Loucy (cell line): ENCODE measurements around the gene CFP.

Experiments used
- H2AFZ ChIP-seq: fragments of 200-600 bp; sonication (generic); 2 replicates; pipeline ENCODE4 v1.6.0; 2016; ENCODE audit warnings: antibody characterized with exemption, mild to moderate bottlenecking, low read length, moderate library complexity
- H3F3A ChIP-seq: fragments of 200-600 bp; 2 replicates; pipeline ENCODE4 v1.6.0; 2016; ENCODE audit warnings: antibody characterized with exemption, low read depth, mild to moderate bottlenecking
- H3K27me3 ChIP-seq: fragments of 200-600 bp; sonication (generic); 2 replicates; pipeline ENCODE4 v1.6.1; 2014; ENCODE audit warnings: low read length, mild to moderate bottlenecking; ENCODE audit not compliant: insufficient read depth, poor library complexity, severe bottlenecking
- H3K36me3 ChIP-seq: fragments of 200-600 bp; sonication (generic); 2 replicates; pipeline ENCODE4 v1.6.1; 2016; ENCODE audit warnings: low read length; ENCODE audit not compliant: insufficient read depth
- H3K4me1 ChIP-seq: fragments of 200-600 bp; sonication (generic); 2 replicates; pipeline ENCODE4 v1.5.1; 2014; ENCODE audit warnings: low read length, mild to moderate bottlenecking; ENCODE audit not compliant: insufficient read depth, poor library complexity, severe bottlenecking
- H3K4me2 ChIP-seq: fragments of 200-600 bp; sonication (generic); 2 replicates; pipeline ENCODE4 v1.6.0; 2014; ENCODE audit warnings: antibody characterized with exemption, low read length, low read depth, mild to moderate bottlenecking; ENCODE audit not compliant: poor library complexity, severe bottlenecking
- H3K4me3 ChIP-seq: fragments of 200-600 bp; sonication (generic); 2 replicates; pipeline ENCODE4 v1.5.1; 2014; ENCODE audit warnings: low read length, mild to moderate bottlenecking, mixed read lengths; ENCODE audit not compliant: poor library complexity, severe bottlenecking
- H3K79me2 ChIP-seq: fragments of 200-600 bp; sonication (generic); 2 replicates; pipeline ENCODE4 v1.6.1; 2014; ENCODE audit warnings: low read length; ENCODE audit not compliant: insufficient read depth
- H3K9ac ChIP-seq: fragments of 200-600 bp; sonication (generic); 2 replicates; pipeline ENCODE4 v1.6.0; 2014; ENCODE audit warnings: mild to moderate bottlenecking, low read depth, low read length, moderate library complexity; ENCODE audit not compliant: poor library complexity, severe bottlenecking
- H3K9me2 ChIP-seq: fragments of 200-600 bp; sonication (generic); replicated peaks from 2 replicates; pipeline ENCODE4 v1.6.1; 2016; ENCODE audit warnings: low read depth, low read length, mixed read lengths
- H3K9me3 ChIP-seq: fragments of 200-600 bp; sonication (generic); 2 replicates; pipeline ENCODE4 v1.6.1; 2014; ENCODE audit warnings: mild to moderate bottlenecking, antibody characterized with exemption, low read length, low read depth; ENCODE audit not compliant: insufficient read depth
- H4K20me1 ChIP-seq: fragments of 200-600 bp; sonication (generic); 2 replicates; pipeline ENCODE4 v1.6.0; 2014; ENCODE audit warnings: antibody characterized with exemption, low read length, mild to moderate bottlenecking; ENCODE audit not compliant: insufficient read depth, poor library complexity, severe bottlenecking
- EZH2phosphoT487 ChIP-seq: fragments of 200-600 bp; IDR thresholded peaks from 2 replicates; pipeline ENCODE4 v1.6.1; 2018; ENCODE audit warnings: antibody characterized with exemption, mild to moderate bottlenecking, moderate library complexity, borderline replicate concordance
- TF ChIP-seq, protein P1 (sequence below): fragments of 200-600 bp; sonication (generic); conservative IDR thresholded peaks from 2 replicates; pipeline ENCODE4 v1.5.1; 2014; ENCODE audit warnings: mild to moderate bottlenecking, antibody characterized with exemption, low read length

CFP gene

GRCh38 chrX:47585273-47585672 is 44.5 kb downstream of the CFP start:
- Histone ChIP-seq H3K27me3 (no peaks in the 10 kb centered on the region), H3K4me1 (peaks cover 20% of the 10 kb centered on the region), H3K36me3 (no peaks in the 10 kb centered on the region), H3F3A (no peaks in the 10 kb centered on the region), H3K4me3 (no peak overlapping the region), H2AFZ (no peak overlapping the region), H3K9me2 (no peaks in the 10 kb centered on the region), H3K9me3 (no peaks in the 10 kb centered on the region), H4K20me1 (peaks cover 4% of the 10 kb centered on the region), H3K4me2 (no peak overlapping the region), H3K9ac (no peak overlapping the region), H3K79me2 (peaks cover 23% of the 10 kb centered on the region)
- TF ChIP-seq, protein P1, sequence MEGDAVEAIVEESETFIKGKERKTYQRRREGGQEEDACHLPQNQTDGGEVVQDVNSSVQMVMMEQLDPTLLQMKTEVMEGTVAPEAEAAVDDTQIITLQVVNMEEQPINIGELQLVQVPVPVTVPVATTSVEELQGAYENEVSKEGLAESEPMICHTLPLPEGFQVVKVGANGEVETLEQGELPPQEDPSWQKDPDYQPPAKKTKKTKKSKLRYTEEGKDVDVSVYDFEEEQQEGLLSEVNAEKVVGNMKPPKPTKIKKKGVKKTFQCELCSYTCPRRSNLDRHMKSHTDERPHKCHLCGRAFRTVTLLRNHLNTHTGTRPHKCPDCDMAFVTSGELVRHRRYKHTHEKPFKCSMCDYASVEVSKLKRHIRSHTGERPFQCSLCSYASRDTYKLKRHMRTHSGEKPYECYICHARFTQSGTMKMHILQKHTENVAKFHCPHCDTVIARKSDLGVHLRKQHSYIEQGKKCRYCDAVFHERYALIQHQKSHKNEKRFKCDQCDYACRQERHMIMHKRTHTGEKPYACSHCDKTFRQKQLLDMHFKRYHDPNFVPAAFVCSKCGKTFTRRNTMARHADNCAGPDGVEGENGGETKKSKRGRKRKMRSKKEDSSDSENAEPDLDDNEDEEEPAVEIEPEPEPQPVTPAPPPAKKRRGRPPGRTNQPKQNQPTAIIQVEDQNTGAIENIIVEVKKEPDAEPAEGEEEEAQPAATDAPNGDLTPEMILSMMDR, result no peak
- no peak for TF ChIP-seq EZH2phosphoT487

GRCh38 chrX:47584714-47585113 is 45.0 kb downstream of the CFP start:
- H3K9ac ChIP-seq, result no peak overlapping the region
- H3K4me2 ChIP-seq, result peak overlapping the region; percentile 90
- H3K27me3 ChIP-seq, result no peaks in the 10 kb centered on the region
- H3K4me1 ChIP-seq, result peaks cover 20% of the 10 kb centered on the region
- no peak overlapping the region for H2AFZ ChIP-seq
- TF ChIP-seq, protein P1, result no peak
- no peak for TF ChIP-seq EZH2phosphoT487
- H3K9me2 ChIP-seq, result no peaks in the 10 kb centered on the region
- peaks cover 4% of the 10 kb centered on the region for H4K20me1 ChIP-seq
- H3K36me3 ChIP-seq, result no peaks in the 10 kb centered on the region
- H3K9me3 ChIP-seq, result no peaks in the 10 kb centered on the region
- no peak overlapping the region for H3K4me3 ChIP-seq
- peaks cover 23% of the 10 kb centered on the region for H3K79me2 ChIP-seq
- no peaks in the 10 kb centered on the region for H3F3A ChIP-seq

- Histone ChIP-seq H3K27me3 (no peaks in the 10 kb centered on the region), H3K9me3 (no peaks in the 10 kb centered on the region), H3K36me3 (no peaks in the 10 kb centered on the region), H3K4me3 (peak overlapping the region; percentile 89), H3K9me2 (no peaks in the 10 kb centered on the region), H3K4me2 (peak overlapping the region; percentile 90), H3F3A (no peaks in the 10 kb centered on the region), H3K9ac (peak overlapping the region; percentile 93), H4K20me1 (peaks cover 4% of the 10 kb centered on the region), H3K79me2 (peaks cover 23% of the 10 kb centered on the region), H2AFZ (no peak overlapping the region), H3K4me1 (peaks cover 20% of the 10 kb centered on the region)
- no peak for TF ChIP-seq EZH2phosphoT487
- TF ChIP-seq, protein P1, result no peak
These were observed 46.4 kb downstream of the CFP start for GRCh38 chrX:47583240-47583861.
